ENCODE results near the gene ASB10.

- peak; percentile 100 for TF ChIP-seq CTCF (IDR thresholded peaks at IDR 0.05)
- peak; percentile 24 for TF ChIP-seq POLR2A (IDR thresholded peaks at IDR 0.05)
Observed at GRCh38 chr7:151172273-151173141, 14.5 kb downstream of the ASB10 start.

Data from prostate gland (tissue), 2 donors.